Measurements from ENCODE around the gene C22orf23.
A peak's percentile ranks its signal among the peaks of the same experiment; 100 is the strongest.

Gene C22orf23

DNA sequence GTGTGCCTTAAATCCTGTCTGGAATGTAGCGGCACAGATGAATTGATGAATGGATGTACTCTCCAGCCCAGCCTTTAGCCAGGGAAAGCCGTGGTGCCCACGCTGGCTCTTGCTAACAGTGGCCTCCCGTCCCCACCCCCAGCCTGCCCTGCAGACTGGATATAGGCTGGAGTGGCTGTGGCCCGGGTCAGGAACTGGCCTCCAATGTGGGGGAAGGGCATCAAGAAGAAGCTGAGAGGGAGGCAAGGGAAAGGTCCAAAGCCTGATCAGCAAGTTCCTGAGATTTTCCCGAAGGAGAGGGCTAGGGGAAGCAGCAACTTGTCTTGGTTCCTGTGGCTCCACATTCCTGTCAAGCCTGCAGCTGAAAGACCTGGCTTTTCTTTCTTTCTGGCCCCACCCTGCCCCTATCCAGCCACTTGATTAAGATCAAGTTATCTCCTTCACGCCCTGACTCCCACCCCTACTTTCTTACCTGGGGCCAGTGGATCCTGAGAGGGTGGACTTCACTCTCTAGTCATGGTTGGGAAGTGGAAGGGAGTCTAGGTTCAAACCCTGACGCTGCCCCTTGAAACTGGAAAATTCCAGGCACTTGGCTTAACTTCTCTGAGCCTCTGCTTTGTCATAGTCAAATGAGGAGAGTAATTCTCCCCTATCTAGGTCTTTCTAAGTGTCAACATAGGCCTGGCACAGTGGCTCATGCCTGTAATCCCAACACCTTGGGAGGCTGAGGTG is 58.3 kb downstream of the C22orf23 start:
- no peak for TF ChIP-seq Cebpa-rat (IDR thresholded peaks at IDR 0.05)
- H3K9me3 ChIP-seq = no peaks in the 10 kb centered on the region
- peak overlapping the region; percentile 84; the same call in 1 of the 2 replicates for H3K4me2 ChIP-seq
- H3K9ac ChIP-seq = no peak overlapping the region
- H3K27ac ChIP-seq = 0 out of 2 replicates have a peak overlapping the region, but pooled peaks have one; percentile 15
- no peaks in the 10 kb centered on the region for H4K20me1 ChIP-seq
- peaks cover 41% of the 10 kb centered on the region for H3K4me1 ChIP-seq
- H3K4me3 ChIP-seq = no peak overlapping the region
- H3K27me3 ChIP-seq = no peaks in the 10 kb centered on the region
- H3K36me3 ChIP-seq = peaks cover 40% of the 10 kb centered on the region

DNA sequence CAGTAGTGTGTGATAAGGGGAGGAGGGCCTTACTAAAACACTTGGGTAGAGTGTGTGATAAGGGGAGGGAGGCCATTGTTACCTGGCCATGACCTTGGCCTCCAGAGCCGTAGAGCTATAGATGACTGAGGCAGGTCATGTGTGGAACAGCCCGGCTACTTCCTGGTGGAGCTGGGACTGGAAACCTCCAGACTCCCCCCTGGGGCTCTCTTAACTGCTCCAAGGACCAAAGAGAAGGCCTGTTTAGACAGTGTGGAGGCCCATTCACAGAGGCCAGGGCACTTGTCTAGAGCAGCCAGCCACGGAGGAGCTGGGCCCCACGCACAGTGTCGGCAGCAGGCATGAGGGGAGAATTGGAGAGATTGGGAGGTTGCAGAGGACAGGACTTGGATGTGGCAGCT is 59.8 kb downstream of the C22orf23 start:
- Histone ChIP-seq H3K9ac (no peak overlapping the region), H3K9me3 (no peaks in the 10 kb centered on the region), H3K27me3 (no peaks in the 10 kb centered on the region), H3K36me3 (peaks cover 56% of the 10 kb centered on the region), H3K4me2 (0 out of 2 replicates have a peak overlapping the region, but pooled peaks have one; percentile 9), H3K4me1 (peaks cover 41% of the 10 kb centered on the region), H4K20me1 (0 out of 2 replicates have a peak, but pooled peaks cover 3% of the 10 kb centered on the region), H3K27ac (no peak overlapping the region; the same call in 1 of the 2 replicates), H3K4me3 (no peak overlapping the region)
- no peak for TF ChIP-seq Cebpa-rat (IDR thresholded peaks at IDR 0.05)
